IPS-11a (cell line): ENCODE results near the gene CNIH3.
"Not testable (repeated sequence)": the region's sequence is repeated elsewhere in the genome, so short reads cannot be mapped to it uniquely, and the experiment has no call there.

Experiments used
- H3K4me3 ChIP-seq: one replicate; pipeline ENCODE4 v1.5.1; 2013; ENCODE audit warnings: low read depth, low read length, control low read depth

Gene CNIH3

GRCh38 chr1:224683936-224684335, 67.8 kb downstream of the CNIH3 start:
- H3K4me3 ChIP-seq: no peak overlapping the region

GRCh38 chr1:224684979-224685425, 68.9 kb downstream of the CNIH3 start:
- H3K4me3 ChIP-seq: no peak overlapping the region

GRCh38 chr1:224686140-224686539, 70.0 kb downstream of the CNIH3 start:
- H3K4me3 ChIP-seq: not testable (repeated sequence)

GRCh38 chr1:224687465-224687864, 71.3 kb downstream of the CNIH3 start:
- H3K4me3 ChIP-seq: no peak overlapping the region

DNA sequence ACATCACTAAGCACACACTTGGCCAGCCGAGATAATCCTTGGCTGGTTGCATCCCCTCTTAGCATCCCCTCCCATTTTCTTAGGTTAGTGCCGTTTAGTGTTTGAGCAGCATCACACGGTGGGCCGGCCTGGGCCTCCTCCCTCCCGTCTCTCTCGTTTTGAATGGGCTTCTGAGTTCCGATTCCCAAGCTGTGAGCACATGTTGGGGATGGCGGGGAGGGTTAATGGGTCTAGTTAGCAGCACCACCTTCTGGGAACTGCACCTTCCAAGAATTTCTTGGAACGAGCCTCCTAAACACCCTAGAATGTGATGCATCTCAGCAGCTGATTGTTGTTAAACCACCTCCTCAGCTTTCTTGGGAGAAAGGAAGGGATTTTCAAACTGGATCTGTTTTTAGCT, 73.3 kb downstream of the CNIH3 start:
- no peak overlapping the region for H3K4me3 ChIP-seq

DNA sequence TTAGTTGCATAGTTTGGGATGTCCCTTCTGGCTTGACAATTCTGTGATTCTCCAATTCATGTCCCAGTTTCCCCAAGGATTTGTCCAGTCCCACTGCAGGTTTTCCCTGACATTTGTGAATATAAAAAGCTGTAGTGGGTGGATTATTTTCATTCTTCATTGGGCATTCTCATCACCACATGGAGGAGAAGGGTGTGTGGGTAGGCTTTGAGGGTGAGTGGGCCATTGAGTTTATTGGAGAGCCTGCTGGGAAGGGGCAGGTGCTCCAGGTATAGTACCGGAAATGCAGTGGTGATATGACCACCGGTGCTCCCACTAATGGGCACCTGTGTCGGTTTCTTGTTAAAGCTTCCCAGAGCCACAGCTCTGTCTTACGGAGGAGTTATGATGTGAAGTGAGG, 74.5 kb downstream of the CNIH3 start:
- H3K4me3 ChIP-seq: no peak overlapping the region

DNA sequence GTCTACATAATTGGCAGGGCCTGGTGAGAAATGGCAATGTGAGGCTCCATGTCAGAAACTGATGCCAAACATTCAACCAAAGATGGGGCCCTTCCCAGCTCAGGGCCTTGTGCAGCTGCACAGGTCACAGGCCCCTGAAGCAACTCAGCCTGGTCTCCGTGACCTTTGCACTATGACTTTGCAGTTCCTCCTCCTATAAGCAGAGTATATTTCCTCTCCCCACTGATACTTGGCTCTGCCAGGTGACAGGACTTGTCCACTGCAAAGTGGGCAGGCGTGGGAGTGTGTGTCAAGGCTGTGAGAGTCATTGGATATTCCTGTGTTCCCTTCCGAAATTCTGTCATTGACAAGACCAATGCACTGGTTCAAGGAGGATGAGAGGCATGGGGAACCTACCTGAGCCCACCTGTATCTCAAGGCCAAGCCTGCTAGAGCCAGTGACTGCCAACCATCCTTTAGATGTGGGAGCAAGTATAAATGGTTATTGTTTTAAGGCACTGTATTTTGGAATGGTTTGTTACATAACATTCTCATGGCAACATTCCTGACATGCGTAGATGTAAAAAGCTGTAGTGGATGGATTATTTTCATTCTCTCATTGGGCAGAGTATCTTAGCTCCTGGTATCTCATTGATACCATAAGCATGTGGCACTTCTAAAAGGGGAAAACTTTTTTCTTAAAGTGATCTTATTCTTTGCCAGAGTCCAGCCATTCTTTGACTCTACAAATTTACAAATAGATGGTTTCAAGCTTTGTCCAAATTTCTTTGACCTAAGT, 75.2 kb downstream of the CNIH3 start:
- no peak overlapping the region for H3K4me3 ChIP-seq

DNA sequence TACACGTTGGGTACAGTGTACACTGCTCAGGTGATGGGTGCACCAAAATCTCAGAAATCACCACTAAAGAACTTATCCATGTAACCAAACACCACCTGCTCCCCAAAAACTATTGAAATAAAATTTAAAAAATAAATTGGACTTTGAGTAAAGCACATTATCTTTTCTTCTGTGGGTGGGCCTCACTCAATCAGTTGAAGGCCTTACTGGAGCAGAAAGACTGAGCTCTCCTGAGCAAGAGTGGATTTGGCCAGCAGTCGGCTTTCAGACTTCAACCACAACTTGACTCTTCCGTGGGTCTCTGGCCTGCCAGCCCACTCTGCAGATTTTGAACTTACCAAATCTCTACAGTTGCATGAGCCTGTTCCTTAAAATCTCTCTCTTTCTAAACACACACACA, 78.9 kb downstream of the CNIH3 start:
- H3K4me3 ChIP-seq: no peak overlapping the region

DNA sequence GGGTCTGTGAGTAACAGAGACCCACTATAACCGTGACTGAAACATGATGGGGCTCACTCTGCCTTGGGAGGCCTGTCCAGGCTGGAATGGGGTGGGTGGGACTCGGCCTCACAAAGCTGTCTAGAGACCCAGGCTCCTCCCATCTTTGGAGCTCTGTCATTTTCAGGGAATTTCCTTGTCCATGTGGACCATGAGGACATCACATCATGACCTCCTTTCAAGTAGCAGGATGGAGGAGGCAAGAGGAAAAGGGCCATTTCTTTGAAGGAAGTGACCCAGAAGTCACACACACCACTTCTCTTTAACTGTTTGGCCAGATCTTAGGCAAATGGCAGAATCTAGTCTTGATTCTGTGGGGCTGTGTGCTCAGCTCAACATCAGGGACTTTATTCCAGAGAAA, 79.9 kb downstream of the CNIH3 start:
- no peak overlapping the region for H3K4me3 ChIP-seq

- H3K4me3 ChIP-seq: no peak overlapping the region
These were observed 81.0 kb downstream of the CNIH3 start for GRCh38 chr1:224696891-224697765.

DNA sequence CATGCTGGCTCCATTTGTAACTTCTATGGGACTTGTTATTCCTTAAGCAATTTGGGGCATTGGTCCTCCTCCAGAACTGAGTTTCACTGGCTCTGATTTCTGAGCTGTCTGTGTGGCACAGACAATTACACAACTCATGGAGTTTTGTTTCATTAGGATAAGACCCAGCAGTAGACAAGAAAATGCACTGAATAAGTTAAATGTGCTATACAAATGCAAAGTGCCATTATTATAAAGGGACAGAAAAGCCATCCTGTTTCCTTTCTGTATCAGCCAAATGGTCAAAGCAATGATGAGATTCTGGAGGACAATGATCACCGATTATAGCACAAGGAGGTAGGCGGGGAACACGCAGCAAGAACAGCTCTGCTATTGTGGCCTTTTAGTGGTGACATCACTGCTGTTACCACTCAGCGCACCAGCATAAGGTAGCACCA, 81.9 kb downstream of the CNIH3 start:
- H3K4me3 ChIP-seq: no peak overlapping the region

DNA sequence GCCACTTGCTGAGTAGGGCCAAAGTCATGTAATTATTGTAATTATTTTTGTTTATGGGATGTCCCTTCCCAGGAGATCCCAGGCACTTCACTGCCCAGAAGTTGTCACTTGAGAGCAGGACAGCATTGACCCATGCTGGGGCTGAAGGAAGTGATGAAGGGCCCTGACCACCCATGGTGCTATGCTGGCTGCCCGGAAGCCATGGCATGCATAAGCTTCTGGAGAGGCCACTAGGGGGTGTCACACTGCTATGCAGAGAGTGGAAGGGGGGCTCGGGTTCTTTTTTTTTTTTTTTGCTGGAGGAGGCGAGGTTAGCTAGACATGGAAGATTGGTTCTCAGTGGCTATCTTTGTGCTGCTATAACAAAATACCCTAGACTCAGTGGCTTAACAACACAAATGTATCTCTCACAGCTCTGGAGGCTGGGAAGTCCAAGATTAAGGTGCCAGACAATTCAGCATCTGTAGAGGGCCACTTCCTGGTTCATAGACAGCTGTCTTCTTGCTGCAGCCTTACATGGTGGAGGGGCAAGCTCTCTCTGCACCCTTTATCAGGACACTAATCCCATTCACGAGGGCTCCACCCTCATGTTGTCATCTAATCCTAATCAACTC, 84.9 kb downstream of the CNIH3 start:
- no peak overlapping the region for H3K4me3 ChIP-seq

- H3K4me3 ChIP-seq: no peak overlapping the region
These were observed 87.6 kb downstream of the CNIH3 start for GRCh38 chr1:224703702-224704101.

GRCh38 chr1:224704107-224704735, 88.1 kb downstream of the CNIH3 start:
- H3K4me3 ChIP-seq: no peak overlapping the region

DNA sequence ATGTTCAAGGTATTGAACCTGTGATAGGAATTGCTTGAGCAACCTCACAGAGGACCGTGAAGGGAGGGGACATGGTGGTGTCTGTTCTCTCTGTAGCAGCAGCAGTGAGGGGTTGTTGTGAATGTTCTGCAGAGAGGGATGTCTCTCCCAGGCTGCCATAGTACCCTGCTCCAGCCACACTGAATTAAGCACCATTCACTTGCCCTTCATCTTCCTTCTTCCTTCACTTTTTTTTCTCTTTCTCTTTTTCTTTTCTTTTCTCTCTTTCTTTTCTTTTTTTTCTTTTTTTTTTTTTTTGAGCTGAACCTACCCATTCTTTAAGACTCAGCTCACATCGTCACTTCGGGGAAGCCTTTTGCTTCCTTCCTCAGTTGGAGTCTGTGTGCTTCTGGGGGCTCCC, 89.5 kb downstream of the CNIH3 start:
- H3K4me3 ChIP-seq: no peak overlapping the region

DNA sequence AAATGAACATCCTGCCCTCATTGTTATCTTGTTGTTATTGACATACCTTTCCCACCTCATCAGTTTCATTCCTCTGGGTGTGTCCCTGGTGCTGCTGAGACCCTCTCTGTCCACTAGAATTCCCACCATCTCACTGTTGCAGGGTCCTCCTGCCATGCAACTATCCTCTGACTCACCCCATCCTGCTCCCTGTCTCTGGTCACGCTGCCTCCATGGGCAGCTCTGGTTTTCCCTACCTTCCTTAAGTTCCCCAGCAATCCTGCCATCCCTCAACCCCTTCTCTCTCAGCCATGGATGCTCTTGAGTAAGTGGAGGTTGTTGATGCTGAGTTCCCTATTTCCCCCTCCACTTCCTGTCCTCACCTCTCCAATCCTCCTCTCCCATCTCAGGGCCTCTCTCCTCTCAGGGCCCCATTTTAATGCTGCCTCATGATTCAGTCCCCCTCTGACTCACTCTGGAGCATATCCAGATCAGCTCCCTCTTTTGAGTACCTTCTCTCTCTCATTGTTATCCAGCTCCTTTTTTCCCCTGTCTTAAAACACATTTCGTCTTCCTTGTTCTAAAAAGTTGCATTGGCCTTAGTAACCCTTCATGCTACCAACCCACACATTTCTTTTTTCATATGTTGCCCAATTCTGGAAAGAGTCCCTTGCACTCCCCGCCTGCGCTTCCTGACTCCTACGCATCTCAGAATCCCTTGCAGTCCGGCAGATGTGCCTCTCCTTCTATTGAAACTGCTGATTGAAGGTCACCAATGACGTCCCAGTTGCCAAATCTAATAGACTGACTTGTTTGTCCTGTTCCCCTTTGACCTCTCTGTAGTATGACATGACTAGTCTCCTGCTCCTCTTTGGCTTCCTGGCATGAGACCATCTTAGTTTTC, 92.0 kb downstream of the CNIH3 start:
- H3K4me3 ChIP-seq: no peak overlapping the region

- no peak overlapping the region for H3K4me3 ChIP-seq
These were observed 94.1 kb downstream of the CNIH3 start for GRCh38 chr1:224710196-224710595.

DNA sequence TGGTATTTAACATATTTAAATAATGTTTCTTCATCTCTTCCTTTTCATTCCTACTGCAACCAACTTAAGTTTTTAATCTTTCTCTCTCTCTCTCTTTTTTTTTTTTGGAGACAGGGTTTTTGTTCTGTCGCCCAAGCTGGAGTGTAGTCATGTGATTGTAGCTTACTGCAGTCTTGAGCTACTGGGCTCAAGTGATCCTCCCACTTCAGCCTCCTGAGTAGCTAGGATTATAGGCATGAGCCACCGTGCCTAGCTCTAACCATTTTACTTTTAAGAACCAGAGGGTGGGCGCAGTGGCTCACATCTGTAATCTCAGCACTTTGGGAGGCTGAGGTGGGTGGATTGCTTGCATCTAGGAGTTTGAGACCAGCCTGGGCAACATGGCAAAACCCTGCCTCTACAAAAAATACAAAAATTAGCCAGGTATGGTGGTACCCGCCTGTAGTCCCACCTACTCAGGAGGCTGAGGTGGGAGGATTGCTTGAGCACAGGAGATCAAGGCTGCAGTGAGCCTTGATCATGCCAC, 95.2 kb downstream of the CNIH3 start:
- not testable (repeated sequence) for H3K4me3 ChIP-seq

- no peak overlapping the region for H3K4me3 ChIP-seq
These were observed 95.8 kb downstream of the CNIH3 start for GRCh38 chr1:224711876-224712275.

DNA sequence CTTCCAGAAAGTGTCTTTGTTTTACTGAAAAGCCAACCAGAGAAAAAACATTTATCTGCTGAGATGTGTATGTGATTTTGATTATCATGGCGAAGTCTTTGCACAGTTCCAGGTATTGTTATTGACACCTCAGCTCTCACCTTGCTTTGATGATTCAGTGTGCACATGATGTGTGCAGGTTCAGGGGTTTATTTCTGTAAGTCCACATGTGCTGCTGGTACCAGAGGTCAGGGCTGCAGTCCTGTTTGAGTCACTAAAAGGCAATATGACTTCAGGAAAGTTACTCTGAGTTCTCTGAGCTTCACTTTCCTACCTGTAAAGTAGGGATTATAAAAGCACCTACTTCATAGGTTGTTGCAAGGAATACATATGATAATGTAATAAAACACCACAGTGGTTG, 97.1 kb downstream of the CNIH3 start:
- no peak overlapping the region for H3K4me3 ChIP-seq
